IMR-90 (cell line): ENCODE results near the gene SLC25A21.

ENCODE experiments used
- BHLHE40 ChIP-seq: fragments of 150-350 bp; IDR thresholded peaks from 2 replicates; pipeline ENCODE4 v1.6.1; 2016; ENCODE audit warnings: mild to moderate bottlenecking, low read depth, low read length
- CEBPB ChIP-seq: IDR thresholded peaks from 2 replicates; pipeline ENCODE4 v1.6.1; 2012; ENCODE audit warnings: low read depth, low read length, improper control_type of control experiment
- MAFK ChIP-seq: IDR thresholded peaks from 2 replicates; pipeline ENCODE4 v1.6.1; 2012; ENCODE audit warnings: low read depth, low read length, improper control_type of control experiment
- MXI1 ChIP-seq: IDR thresholded peaks from 2 replicates; pipeline ENCODE4 v1.6.1; 2012; ENCODE audit warnings: low read depth, mild to moderate bottlenecking, low read length, moderate library complexity, borderline replicate concordance
- NFE2L2 ChIP-seq: fragments of 150-350 bp; IDR thresholded peaks from 2 replicates; pipeline ENCODE4 v1.6.1; 2016; ENCODE audit warnings: low read depth, mild to moderate bottlenecking, low read length
- POLR2A ChIP-seq: IDR thresholded peaks from 2 replicates; pipeline ENCODE4 v1.6.1; 2012; ENCODE audit warnings: mild to moderate bottlenecking, low read depth, low read length
- RFX5 ChIP-seq: IDR thresholded peaks from 2 replicates; pipeline ENCODE4 v1.8.0; 2012; ENCODE audit warnings: low read depth, mild to moderate bottlenecking, low read length, moderate library complexity
- TF ChIP-seq, protein P1 (sequence below): conservative IDR thresholded peaks from 2 replicates; pipeline ENCODE4 v1.5.1; 2012; ENCODE audit warnings: mild to moderate bottlenecking, low read depth, low read length, improper control_type of control experiment
- TF ChIP-seq, protein P2 (sequence below): fragments of 150-350 bp; IDR thresholded peaks from 2 replicates; pipeline ENCODE4 v1.6.1; 2017; ENCODE audit warnings: mild to moderate bottlenecking, antibody characterized with exemption, low read length, low read depth

DNA sequence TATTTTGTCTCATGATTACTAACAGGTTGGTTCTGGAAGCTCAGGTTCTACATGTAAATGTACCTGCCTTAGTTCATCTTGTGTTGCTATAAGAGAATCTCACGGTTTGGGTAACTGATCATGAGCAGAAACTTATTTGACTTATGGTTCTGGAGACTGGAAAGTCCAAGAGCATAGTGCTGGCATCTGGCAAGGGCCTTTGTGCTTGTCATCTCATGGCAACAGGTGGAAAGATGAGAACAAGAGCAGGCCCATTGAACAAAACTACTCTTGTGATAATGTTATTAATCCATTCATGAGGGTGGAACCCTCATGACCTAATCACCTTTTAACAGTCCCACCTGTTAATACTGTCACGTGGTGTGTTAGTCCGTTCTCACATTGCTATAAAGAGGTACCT, 48.7 kb upstream of the SLC25A21 start:
- TF ChIP-seq, protein P1, sequence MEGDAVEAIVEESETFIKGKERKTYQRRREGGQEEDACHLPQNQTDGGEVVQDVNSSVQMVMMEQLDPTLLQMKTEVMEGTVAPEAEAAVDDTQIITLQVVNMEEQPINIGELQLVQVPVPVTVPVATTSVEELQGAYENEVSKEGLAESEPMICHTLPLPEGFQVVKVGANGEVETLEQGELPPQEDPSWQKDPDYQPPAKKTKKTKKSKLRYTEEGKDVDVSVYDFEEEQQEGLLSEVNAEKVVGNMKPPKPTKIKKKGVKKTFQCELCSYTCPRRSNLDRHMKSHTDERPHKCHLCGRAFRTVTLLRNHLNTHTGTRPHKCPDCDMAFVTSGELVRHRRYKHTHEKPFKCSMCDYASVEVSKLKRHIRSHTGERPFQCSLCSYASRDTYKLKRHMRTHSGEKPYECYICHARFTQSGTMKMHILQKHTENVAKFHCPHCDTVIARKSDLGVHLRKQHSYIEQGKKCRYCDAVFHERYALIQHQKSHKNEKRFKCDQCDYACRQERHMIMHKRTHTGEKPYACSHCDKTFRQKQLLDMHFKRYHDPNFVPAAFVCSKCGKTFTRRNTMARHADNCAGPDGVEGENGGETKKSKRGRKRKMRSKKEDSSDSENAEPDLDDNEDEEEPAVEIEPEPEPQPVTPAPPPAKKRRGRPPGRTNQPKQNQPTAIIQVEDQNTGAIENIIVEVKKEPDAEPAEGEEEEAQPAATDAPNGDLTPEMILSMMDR: no peak
- TF ChIP-seq RFX5 (no peak), CEBPB (no peak), MAFK (no peak), POLR2A (no peak), MXI1 (no peak), NFE2L2 (no peak), BHLHE40 (no peak)
- TF ChIP-seq, protein P2, sequence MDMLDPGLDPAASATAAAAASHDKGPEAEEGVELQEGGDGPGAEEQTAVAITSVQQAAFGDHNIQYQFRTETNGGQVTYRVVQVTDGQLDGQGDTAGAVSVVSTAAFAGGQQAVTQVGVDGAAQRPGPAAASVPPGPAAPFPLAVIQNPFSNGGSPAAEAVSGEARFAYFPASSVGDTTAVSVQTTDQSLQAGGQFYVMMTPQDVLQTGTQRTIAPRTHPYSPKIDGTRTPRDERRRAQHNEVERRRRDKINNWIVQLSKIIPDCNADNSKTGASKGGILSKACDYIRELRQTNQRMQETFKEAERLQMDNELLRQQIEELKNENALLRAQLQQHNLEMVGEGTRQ: no peak
